ENCODE data around the gene KRT6C.

The KRT6C gene

GRCh38 chr12:52480073-52480472 lies 6.5 kb upstream of the KRT6C start:
- no peaks in the 10 kb centered on the region for H4K20me1 ChIP-seq (ENCODE audit: insufficient read depth, low read length)
- no peak overlapping the region for H3K9ac ChIP-seq (ENCODE audit: low read length)
- no peak overlapping the region for H3K4me2 ChIP-seq (ENCODE audit: low read length)
- TF ChIP-seq, protein P1, sequence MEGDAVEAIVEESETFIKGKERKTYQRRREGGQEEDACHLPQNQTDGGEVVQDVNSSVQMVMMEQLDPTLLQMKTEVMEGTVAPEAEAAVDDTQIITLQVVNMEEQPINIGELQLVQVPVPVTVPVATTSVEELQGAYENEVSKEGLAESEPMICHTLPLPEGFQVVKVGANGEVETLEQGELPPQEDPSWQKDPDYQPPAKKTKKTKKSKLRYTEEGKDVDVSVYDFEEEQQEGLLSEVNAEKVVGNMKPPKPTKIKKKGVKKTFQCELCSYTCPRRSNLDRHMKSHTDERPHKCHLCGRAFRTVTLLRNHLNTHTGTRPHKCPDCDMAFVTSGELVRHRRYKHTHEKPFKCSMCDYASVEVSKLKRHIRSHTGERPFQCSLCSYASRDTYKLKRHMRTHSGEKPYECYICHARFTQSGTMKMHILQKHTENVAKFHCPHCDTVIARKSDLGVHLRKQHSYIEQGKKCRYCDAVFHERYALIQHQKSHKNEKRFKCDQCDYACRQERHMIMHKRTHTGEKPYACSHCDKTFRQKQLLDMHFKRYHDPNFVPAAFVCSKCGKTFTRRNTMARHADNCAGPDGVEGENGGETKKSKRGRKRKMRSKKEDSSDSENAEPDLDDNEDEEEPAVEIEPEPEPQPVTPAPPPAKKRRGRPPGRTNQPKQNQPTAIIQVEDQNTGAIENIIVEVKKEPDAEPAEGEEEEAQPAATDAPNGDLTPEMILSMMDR (IDR thresholded peaks at IDR 0.05; ENCODE audit: low read depth, low read length) = no peak
- no peak for TF ChIP-seq EZH2phosphoT487 (IDR thresholded peaks at IDR 0.05; ENCODE audit: low read depth)
- H3K79me2 ChIP-seq (ENCODE audit: low read length) = no peaks in the 10 kb centered on the region
- H3K36me3 ChIP-seq (replicated peaks; ENCODE audit: low read depth, low read length) = no peaks in the 10 kb centered on the region
- no peak overlapping the region for H3K27ac ChIP-seq (ENCODE audit: low read length)
- H3K4me1 ChIP-seq (ENCODE audit: low read length) = no peaks in the 10 kb centered on the region
- H3K4me3 ChIP-seq (ENCODE audit: low read length) = no peak overlapping the region
- peaks cover 13% of the 10 kb centered on the region for H3K27me3 ChIP-seq (ENCODE audit: low read depth, low read length)
- H2AFZ ChIP-seq (ENCODE audit: low read depth, low read length) = no peak overlapping the region
- no peaks in the 10 kb centered on the region for H3K9me3 ChIP-seq (ENCODE audit: insufficient read depth, low read length)

DNA sequence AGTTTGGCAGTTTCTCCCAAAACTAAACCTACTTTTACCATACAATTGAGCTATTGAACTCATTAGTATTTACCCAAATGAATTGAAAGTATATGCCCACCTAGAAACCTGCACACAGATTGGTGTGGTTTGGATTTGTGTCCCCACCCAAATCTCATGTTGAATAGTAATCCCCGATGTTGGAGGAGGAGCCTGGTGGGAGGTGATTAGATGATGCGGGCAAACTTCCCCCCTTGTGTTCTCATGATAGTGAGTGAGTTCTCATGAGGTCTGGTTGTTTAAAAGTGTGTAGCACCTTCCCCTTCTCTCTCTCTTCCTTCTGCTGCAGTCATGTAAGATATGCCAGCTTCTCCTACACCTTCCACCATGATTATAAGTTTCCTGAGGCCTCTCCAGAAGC lies 4.0 kb upstream of the KRT6C start:
- no peak overlapping the region for H3K4me2 ChIP-seq (ENCODE audit: low read length)
- H4K20me1 ChIP-seq (ENCODE audit: insufficient read depth, low read length) = no peaks in the 10 kb centered on the region
- H3K9ac ChIP-seq (ENCODE audit: low read length) = no peak overlapping the region
- H3K9me3 ChIP-seq (ENCODE audit: insufficient read depth, low read length) = no peaks in the 10 kb centered on the region
- no peaks in the 10 kb centered on the region for H3K4me1 ChIP-seq (ENCODE audit: low read length)
- H2AFZ ChIP-seq (ENCODE audit: low read depth, low read length) = no peak overlapping the region
- H3K27ac ChIP-seq (ENCODE audit: low read length) = no peak overlapping the region
- H3K36me3 ChIP-seq (replicated peaks; ENCODE audit: low read depth, low read length) = no peaks in the 10 kb centered on the region
- H3K27me3 ChIP-seq (ENCODE audit: low read depth, low read length) = peaks cover 5% of the 10 kb centered on the region
- H3K4me3 ChIP-seq (ENCODE audit: low read length) = no peak overlapping the region
- H3K79me2 ChIP-seq (ENCODE audit: low read length) = no peaks in the 10 kb centered on the region
- no peak for TF ChIP-seq EZH2phosphoT487 (IDR thresholded peaks at IDR 0.05; ENCODE audit: low read depth)
- TF ChIP-seq, protein P1 (IDR thresholded peaks at IDR 0.05; ENCODE audit: low read depth, low read length) = no peak

DNA sequence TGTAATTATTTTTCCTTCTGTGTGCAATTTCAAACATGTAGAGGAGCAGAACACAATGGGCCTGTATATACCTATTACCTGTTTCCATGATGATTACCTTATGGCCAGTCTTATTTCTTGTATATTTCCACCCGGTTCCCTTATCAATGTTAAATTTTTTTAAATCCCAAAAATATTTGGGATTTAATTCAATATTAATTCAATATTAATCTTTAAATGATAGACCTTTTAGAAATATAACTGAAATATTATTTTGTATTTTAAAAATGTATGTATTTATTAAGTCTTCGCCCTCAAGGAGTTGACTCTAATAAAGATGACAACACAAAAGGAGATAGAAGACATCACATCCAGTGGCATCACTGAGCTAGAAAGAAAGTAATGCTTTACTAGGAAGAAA lies 607 bp upstream of the KRT6C start:
- Histone ChIP-seq H3K9me3 (ENCODE audit: insufficient read depth, low read length) (no peaks in the 10 kb centered on the region), H3K36me3 (replicated peaks; ENCODE audit: low read depth, low read length) (no peaks in the 10 kb centered on the region), H2AFZ (ENCODE audit: low read depth, low read length) (no peak overlapping the region), H3K4me3 (ENCODE audit: low read length) (no peak overlapping the region), H4K20me1 (ENCODE audit: insufficient read depth, low read length) (no peaks in the 10 kb centered on the region), H3K27me3 (ENCODE audit: low read depth, low read length) (no peaks in the 10 kb centered on the region), H3K9ac (ENCODE audit: low read length) (no peak overlapping the region), H3K79me2 (ENCODE audit: low read length) (no peaks in the 10 kb centered on the region), H3K4me2 (ENCODE audit: low read length) (no peak overlapping the region), H3K27ac (ENCODE audit: low read length) (no peak overlapping the region), H3K4me1 (ENCODE audit: low read length) (no peaks in the 10 kb centered on the region)
- TF ChIP-seq, protein P1 (IDR thresholded peaks at IDR 0.05; ENCODE audit: low read depth, low read length) = no peak
- no peak for TF ChIP-seq EZH2phosphoT487 (IDR thresholded peaks at IDR 0.05; ENCODE audit: low read depth)

DNA sequence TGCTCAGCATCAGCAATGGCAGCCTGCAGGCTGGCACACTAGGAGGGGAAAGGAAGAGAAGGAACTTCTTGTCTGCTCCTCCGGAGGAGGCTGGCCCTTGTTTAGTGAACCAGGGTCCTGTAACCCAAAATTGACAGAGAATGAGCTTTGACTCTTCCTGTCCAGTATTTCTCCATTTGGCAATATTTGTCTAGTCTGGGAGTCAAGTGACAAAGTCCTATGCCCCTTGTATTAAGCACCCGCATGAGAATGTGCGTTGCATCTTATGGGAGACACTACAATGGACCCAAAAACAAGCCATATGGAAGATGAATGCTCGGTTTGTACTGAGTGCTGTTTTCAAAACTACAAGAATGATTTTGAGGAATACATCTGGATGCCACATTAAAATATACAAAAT lies 3.8 kb downstream of the KRT6C start:
- Histone ChIP-seq H3K79me2 (ENCODE audit: low read length) (no peaks in the 10 kb centered on the region), H3K4me2 (ENCODE audit: low read length) (no peak overlapping the region), H3K9ac (ENCODE audit: low read length) (no peak overlapping the region), H4K20me1 (ENCODE audit: insufficient read depth, low read length) (no peaks in the 10 kb centered on the region), H3K4me1 (ENCODE audit: low read length) (no peaks in the 10 kb centered on the region), H3K4me3 (ENCODE audit: low read length) (no peak overlapping the region), H3K27me3 (ENCODE audit: low read depth, low read length) (peaks cover 3% of the 10 kb centered on the region; the same call in 1 of the 2 replicates), H2AFZ (ENCODE audit: low read depth, low read length) (no peak overlapping the region), H3K9me3 (ENCODE audit: insufficient read depth, low read length) (no peaks in the 10 kb centered on the region), H3K36me3 (replicated peaks; ENCODE audit: low read depth, low read length) (no peaks in the 10 kb centered on the region), H3K27ac (ENCODE audit: low read length) (no peak overlapping the region)
- TF ChIP-seq EZH2phosphoT487 (IDR thresholded peaks at IDR 0.05; ENCODE audit: low read depth) = no peak
- TF ChIP-seq, protein P1 (IDR thresholded peaks at IDR 0.05; ENCODE audit: low read depth, low read length) = no peak

All from OCI-LY3 (cell line).